ACC112 (cell line): Measurements from ENCODE around the gene CEP78.
"Not testable (repeated sequence)": the region's sequence is repeated elsewhere in the genome, so short reads cannot be mapped to it uniquely, and the experiment has no call there.

Experiments
- H2AFZ ChIP-seq: fragments of 200-600 bp; sonication (generic); one replicate; pipeline ENCODE4 v1.6.0; 2017; ENCODE audit warnings: antibody characterized with exemption, low read length; ENCODE audit not compliant: unreplicated experiment
- H3K27ac ChIP-seq: fragments of 200-600 bp; sonication (generic); 2 replicates; pipeline ENCODE4 v1.5.1; 2014; ENCODE audit warnings: low read depth, mild to moderate bottlenecking, antibody characterized with exemption, low read length, moderate library complexity
- H3K27me3 ChIP-seq: fragments of 200-600 bp; sonication (generic); 2 replicates; pipeline ENCODE4 v1.6.1; 2014; ENCODE audit warnings: mild to moderate bottlenecking, antibody characterized with exemption, low read length, moderate library complexity, mixed read lengths; ENCODE audit not compliant: insufficient read depth
- H3K36me3 ChIP-seq: fragments of 200-600 bp; sonication (generic); 2 replicates; pipeline ENCODE4 v1.6.1; 2016; ENCODE audit warnings: mild to moderate bottlenecking, antibody characterized with exemption, low read length, moderate library complexity, mixed read lengths; ENCODE audit not compliant: insufficient read depth
- H3K4me1 ChIP-seq: fragments of 200-600 bp; sonication (generic); one replicate; pipeline ENCODE4 v1.6.1; 2016; ENCODE audit warnings: low read length, mixed read lengths; ENCODE audit not compliant: insufficient read depth, unreplicated experiment, control insufficient read depth
- H3K4me3 ChIP-seq: fragments of 200-600 bp; sonication (generic); 2 replicates; pipeline ENCODE4 v1.5.1; 2014; ENCODE audit warnings: mild to moderate bottlenecking, low read depth, low read length
- H3K79me2 ChIP-seq: fragments of 200-600 bp; sonication (generic); one replicate; pipeline ENCODE4 v1.6.0; 2016; ENCODE audit warnings: low read length; ENCODE audit not compliant: control insufficient read depth, unreplicated experiment, insufficient read depth

The CEP78 gene

DNA sequence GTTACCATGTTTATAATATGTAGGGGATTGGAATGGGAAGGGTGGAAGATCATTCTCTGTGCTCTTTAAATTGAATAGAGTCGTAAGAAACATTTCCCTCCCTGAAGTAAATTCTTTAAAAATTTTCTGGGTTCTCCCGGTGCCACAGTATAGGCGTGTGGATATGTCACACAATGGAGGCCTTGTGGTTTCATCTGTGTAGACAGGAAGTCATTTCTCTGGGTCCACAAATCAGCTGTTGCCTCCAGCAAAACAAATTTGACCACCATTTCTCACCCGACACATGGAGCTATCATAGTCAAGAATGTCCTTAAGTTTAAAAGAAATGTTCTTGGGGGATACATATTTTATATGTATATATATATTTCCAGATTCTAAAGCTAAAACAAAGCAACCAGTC is 17.4 kb downstream of the CEP78 start:
- no peaks in the 10 kb centered on the region for H3K4me1 ChIP-seq
- H3K4me3 ChIP-seq = no peak overlapping the region
- H3K79me2 ChIP-seq = no peaks in the 10 kb centered on the region
- H3K27ac ChIP-seq = no peak overlapping the region
- H2AFZ ChIP-seq = no peak overlapping the region
- H3K36me3 ChIP-seq = 0 out of 2 replicates have a peak, but pooled peaks cover 5% of the 10 kb centered on the region
- H3K27me3 ChIP-seq = no peaks in the 10 kb centered on the region

DNA sequence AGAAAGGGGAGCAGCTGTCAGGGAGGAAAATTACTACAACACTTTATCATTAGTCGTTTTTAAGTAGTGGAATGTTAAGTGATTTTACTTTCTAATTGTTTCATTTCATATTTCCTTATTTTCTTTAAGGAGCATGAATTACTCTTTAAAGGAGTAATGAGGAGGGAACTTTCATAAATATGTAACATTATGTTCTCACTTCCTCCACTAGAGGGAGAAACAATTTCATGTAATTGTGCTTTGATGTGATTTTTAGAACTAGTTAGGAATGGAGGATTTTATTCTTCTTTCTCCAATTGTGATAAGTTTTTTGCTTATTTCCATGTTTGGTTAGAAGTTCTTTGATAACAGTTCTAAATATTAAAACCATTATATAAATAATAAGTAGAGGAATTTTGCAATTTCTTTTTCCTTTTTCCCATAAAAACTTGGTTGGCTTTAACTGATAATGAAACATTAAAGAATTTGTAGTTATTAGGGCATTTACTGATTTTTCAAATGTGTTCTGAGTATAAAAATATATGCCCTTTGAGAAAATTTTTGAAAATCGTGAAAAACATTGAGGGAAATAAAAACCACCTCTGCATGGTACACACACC is 25.6 kb downstream of the CEP78 start:
- no peak overlapping the region for H2AFZ ChIP-seq

DNA sequence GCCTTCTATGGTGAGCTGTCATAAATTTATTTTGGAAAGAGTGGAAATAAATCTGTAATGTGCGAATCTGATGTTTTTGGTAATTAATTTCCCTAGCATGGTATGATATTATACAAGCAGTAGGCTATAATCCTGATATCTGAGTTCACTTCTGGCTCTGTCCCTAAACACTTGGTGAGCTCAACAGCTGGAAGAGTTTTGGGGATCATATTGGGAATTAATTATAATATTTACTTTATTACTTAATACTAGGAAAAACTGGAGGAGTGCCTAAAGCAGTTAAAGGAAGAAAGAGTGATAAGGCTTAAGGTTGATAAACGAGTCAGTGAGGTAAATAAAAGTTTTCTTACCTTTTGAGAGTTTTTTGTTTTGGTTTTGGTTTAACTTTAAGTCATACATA is 26.8 kb downstream of the CEP78 start:
- Histone ChIP-seq H2AFZ (no peak overlapping the region), H3K27me3 (no peaks in the 10 kb centered on the region), H3K4me1 (no peaks in the 10 kb centered on the region), H3K79me2 (no peaks in the 10 kb centered on the region), H3K4me3 (no peak overlapping the region), H3K27ac (no peak overlapping the region), H3K36me3 (peaks cover 18% of the 10 kb centered on the region)

More for the DNA sequence above, 25.6 kb downstream of the CEP78 start:
- H3K4me3 ChIP-seq = no peak overlapping the region
- no peaks in the 10 kb centered on the region for H3K27me3 ChIP-seq
- H3K36me3 ChIP-seq = peaks cover 11% of the 10 kb centered on the region
- no peaks in the 10 kb centered on the region for H3K79me2 ChIP-seq
- H3K4me1 ChIP-seq = no peaks in the 10 kb centered on the region
- H3K27ac ChIP-seq = no peak overlapping the region

DNA sequence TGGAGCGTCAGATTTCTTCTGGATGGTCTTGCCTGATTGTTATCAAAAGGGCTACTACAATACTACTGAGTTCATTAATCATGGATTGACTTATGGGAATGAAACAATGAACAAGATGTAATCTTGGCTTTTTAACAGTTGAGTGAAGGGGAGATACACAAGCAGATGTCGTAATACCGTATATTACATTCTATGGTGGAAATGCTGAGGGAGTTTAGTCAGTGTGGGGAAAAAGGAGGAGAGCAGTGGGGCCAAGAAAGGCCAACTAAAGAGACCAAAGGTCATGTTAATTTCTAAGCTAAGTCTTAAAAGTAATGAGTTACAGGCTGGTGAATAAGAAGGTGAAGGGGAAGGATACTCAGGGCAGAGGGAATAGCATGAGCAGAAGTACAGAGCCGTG is 32.0 kb downstream of the CEP78 start:
- no peak overlapping the region for H2AFZ ChIP-seq
- H3K27ac ChIP-seq = no peak overlapping the region
- no peak overlapping the region for H3K4me3 ChIP-seq
- H3K36me3 ChIP-seq = peaks cover 33% of the 10 kb centered on the region
- no peaks in the 10 kb centered on the region for H3K4me1 ChIP-seq
- H3K79me2 ChIP-seq = no peaks in the 10 kb centered on the region
- no peaks in the 10 kb centered on the region for H3K27me3 ChIP-seq

DNA sequence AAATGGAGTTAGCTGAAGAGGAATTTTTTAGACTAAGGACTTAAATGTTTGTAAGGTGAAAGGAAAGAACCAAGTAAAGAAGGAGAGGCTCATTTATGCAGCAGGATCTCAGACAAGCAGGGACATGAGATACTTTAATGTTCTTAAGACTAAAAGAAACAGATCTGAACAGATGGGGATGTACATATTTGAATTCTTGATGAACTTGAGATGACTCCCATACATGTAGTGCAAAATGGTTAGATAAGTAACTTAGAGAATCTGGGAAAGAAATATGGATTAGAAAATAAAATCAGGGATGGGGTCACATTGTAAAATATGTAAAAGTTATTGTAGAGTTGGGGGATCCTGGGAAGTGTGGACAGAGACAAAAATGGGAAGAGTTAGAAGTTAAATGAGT is 33.9 kb downstream of the CEP78 start:
- peaks cover 28% of the 10 kb centered on the region for H3K36me3 ChIP-seq
- H3K79me2 ChIP-seq = no peaks in the 10 kb centered on the region
- no peak overlapping the region for H2AFZ ChIP-seq
- H3K4me1 ChIP-seq = no peaks in the 10 kb centered on the region
- no peaks in the 10 kb centered on the region for H3K27me3 ChIP-seq
- no peak overlapping the region for H3K4me3 ChIP-seq
- no peak overlapping the region for H3K27ac ChIP-seq

DNA sequence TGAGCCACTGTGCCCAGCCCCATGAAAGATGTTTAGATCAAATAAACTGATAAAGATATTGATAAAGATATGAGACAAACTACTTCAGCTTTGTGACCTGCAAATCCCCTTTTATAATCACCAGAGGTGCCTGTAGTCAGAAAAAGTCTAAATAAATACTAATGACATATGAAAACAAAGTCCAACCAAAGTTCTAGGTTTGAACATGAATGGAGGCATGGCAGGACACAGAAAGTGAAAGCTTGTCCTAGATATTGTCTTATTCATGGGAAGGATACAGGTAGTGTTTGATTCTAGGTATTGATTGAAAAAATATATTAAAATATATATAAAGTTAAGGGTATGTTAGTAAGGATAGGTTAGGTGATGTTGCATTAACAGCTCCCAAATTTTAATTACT is 36.4 kb downstream of the CEP78 start:
- Histone ChIP-seq H3K4me3 (no peak overlapping the region), H3K27me3 (no peaks in the 10 kb centered on the region), H3K4me1 (no peaks in the 10 kb centered on the region), H3K36me3 (peaks cover 16% of the 10 kb centered on the region), H3K79me2 (no peaks in the 10 kb centered on the region), H2AFZ (no peak overlapping the region), H3K27ac (no peak overlapping the region)

DNA sequence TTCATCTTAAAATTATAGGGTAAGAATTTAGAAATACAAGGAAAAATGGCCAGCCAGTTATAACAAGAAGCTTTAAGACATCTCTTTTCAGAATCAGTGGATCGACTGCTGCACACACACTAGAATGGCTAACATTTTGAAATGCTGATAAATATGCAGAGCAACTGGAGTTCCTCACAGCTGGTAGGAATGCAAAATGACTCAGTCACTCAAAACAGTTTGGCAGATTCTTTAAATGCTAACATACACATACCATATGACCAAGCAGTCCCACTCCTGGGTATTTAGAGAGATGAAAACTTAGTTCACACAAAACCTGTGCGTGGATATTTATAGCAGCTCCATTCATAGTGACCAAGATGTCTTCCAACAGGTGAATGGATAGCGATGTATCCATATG is 37.9 kb downstream of the CEP78 start:
- H3K4me1 ChIP-seq = no peaks in the 10 kb centered on the region
- H2AFZ ChIP-seq = no peak overlapping the region
- no peaks in the 10 kb centered on the region for H3K79me2 ChIP-seq
- no peak overlapping the region for H3K27ac ChIP-seq
- H3K4me3 ChIP-seq = no peak overlapping the region
- H3K27me3 ChIP-seq = no peaks in the 10 kb centered on the region
- peaks cover 11% of the 10 kb centered on the region for H3K36me3 ChIP-seq

DNA sequence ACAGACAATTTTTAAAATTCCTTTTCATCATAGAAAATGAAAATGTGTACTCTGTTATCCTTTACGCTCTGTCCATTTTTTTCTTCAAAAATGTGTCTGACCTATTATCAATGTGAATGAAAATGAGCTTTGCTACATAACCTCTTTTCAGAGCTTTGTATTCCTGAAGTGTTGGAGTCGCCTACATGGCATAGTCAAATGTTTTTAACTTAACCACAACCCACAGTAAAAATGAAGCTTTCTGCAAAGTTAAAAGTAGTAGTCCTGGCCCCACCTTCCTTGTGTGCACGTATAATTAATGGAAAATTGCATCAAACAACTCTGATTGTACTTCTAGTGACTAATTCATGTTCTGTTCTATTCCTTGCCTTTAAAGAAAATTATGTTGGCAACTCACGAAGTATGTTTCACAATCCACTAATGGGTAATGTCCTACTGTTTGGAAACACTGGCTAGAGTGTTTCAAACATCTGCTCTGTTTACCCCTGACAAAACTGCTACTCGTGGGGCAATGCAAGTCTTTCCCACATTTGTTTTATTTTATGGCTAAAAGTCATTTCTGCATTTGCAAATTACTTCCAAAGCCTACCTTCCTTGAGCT is 42.4 kb downstream of the CEP78 start:
- Histone ChIP-seq H3K4me1 (no peaks in the 10 kb centered on the region), H3K4me3 (no peak overlapping the region), H3K27ac (no peak overlapping the region), H3K79me2 (no peaks in the 10 kb centered on the region), H2AFZ (no peak overlapping the region), H3K27me3 (no peaks in the 10 kb centered on the region), H3K36me3 (no peaks in the 10 kb centered on the region)

DNA sequence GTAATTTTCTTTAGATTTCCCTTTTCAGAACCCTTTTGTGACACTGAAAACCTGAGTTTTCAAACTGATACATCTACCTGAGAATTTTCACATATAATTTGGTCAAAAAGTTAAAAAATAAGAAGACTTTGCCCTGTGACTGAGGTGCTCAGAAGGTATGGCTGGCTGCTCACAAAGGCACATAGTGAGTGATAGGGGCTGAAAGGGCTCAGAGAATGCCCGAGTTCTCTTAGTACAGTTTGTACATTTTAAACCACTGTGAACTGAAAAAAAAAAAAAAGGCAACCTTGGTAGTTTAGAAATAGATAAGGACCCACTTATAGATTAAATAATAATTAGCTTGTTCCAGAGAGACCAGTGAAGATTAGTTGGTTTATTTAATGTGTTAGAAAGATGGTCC is 42.9 kb downstream of the CEP78 start:
- H3K36me3 ChIP-seq = no peaks in the 10 kb centered on the region
- H2AFZ ChIP-seq = no peak overlapping the region
- H3K27me3 ChIP-seq = no peaks in the 10 kb centered on the region
- H3K27ac ChIP-seq = no peak overlapping the region
- H3K4me1 ChIP-seq = no peaks in the 10 kb centered on the region
- H3K79me2 ChIP-seq = no peaks in the 10 kb centered on the region
- no peak overlapping the region for H3K4me3 ChIP-seq

DNA sequence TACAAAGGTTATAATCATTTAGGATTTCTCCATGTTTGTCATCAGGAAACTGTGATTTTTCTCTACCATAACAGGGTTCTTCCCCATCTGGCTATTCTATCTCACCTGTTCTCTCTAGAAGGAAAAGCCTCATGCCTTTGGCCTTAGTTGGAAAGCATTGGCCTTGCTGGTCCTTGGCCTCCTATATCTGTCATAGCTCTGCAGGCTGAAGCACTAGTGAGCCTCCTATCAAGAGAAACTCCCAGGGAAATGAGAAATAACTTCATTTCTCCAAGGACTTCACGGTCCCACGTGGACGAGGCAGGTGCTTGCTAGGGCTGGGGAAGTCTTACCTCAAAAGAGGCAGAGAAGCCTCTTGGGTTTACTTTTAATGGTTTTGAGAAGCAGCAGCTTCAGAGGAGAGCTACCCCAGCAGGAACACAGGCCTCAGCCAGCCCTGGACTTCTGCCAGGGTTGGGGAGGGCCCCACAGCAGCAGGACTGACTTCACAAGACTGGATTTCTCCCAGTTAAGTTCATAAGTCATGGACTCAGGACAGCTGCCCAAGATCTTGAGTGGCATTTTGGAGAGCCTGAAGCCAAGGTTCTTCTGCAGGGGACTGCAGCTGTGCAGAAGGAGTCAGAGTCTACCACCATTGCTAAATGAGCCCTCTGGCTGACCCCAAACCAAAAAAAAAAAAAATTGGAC is 45.2 kb downstream of the CEP78 start:
- Histone ChIP-seq H2AFZ (no peak overlapping the region), H3K4me3 (no peak overlapping the region)

DNA sequence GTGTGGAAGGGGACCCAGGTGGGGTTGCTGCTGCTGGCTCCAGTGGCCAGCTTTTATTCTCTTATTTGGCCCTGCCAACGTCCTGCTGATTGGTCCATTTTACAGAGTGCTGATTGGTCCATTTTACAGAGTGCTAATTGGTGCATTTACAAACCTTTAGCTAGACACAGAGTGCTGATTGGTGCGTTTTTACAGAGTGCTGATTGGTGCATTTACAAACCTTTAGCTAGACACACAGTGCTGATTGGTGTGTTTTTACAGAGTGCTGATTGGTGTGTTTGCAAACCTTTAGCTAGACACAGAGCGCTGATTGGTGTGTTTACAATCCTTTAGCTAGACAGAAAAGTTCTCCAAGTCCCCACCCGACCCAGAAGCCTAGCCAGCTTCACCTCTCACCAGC is 48.3 kb downstream of the CEP78 start:
- H3K4me3 ChIP-seq, H3K36me3 ChIP-seq, H3K27ac ChIP-seq, H3K4me1 ChIP-seq, H2AFZ ChIP-seq, H3K79me2 ChIP-seq: not testable (repeated sequence)
- H3K27me3 ChIP-seq = peaks cover 13% of the 10 kb centered on the region; the same call in 1 of the 2 replicates

More for the DNA sequence above, 45.2 kb downstream of the CEP78 start:
- H3K79me2 ChIP-seq = no peaks in the 10 kb centered on the region
- H3K27me3 ChIP-seq = peaks cover 6% of the 10 kb centered on the region; the same call in 1 of the 2 replicates
- H3K4me1 ChIP-seq = no peaks in the 10 kb centered on the region
- no peak overlapping the region for H3K27ac ChIP-seq
- no peaks in the 10 kb centered on the region for H3K36me3 ChIP-seq
